GM15510 (cell line): ENCODE results near the gene PTH2R.

Experiments
- POLR2A ChIP-seq: IDR thresholded peaks from 3 replicates; pipeline ENCODE4 v1.6.1; 2011; ENCODE audit warnings: borderline replicate concordance; ENCODE audit not compliant: insufficient read length; ENCODE audit errors: extremely low read depth

The PTH2R gene

DNA sequence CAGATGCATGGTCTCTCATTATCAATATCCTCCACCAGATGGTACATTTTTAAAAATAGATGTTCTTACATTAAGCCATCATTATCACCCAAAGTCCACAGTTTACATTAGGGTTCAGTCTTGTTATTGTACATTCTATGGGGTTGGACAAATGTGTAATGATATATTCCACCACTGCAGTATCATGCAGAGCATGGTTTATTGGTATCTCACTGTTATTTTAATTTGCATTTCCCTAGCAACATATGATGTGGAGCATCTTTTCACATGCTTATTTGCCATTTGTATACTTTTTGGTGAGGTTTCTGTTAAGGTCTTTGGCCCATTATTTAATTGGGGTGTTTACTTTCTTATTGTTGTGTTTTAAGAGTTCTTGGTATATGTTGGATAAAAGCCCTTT, 95.7 kb downstream of the PTH2R start:
- no peak for TF ChIP-seq POLR2A

DNA sequence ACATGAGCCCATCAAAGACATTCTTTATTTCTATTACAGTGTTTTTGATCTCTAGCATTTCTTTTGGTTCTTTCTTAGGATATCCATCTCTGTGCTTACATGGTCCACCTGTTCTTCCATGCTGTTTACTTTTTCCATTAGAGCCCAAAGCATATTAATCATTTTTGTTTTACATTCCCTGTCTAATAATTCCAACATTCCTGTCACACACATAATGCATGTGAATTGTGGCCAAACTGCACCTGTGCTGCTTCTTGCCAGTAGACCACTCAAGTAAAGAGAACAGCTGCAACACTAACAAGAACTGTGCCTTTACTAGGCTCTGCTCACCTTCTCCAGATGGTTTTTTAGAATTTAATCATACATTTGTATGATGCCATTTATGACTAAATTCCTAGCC, 103.0 kb downstream of the PTH2R start:
- TF ChIP-seq POLR2A = no peak

DNA sequence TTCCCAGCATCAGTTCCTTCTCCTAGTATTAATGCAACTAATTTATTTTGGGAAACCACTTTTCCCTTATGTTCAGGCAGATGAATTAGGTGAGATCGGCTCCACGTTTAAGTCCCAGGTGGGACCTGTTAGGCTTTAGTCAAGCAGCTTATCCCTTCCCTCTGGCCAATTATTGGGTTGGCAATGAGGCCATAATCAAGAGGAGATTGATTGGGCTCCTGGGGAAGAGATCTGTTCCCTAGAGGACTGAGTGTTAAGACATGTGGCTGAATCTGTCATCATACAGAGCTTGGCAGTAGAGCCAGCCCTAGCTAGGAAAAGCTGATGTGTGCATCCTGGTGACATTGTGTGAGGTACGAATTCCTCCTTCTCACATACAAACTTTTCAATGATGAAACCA, 104.4 kb downstream of the PTH2R start:
- no peak for TF ChIP-seq POLR2A

DNA sequence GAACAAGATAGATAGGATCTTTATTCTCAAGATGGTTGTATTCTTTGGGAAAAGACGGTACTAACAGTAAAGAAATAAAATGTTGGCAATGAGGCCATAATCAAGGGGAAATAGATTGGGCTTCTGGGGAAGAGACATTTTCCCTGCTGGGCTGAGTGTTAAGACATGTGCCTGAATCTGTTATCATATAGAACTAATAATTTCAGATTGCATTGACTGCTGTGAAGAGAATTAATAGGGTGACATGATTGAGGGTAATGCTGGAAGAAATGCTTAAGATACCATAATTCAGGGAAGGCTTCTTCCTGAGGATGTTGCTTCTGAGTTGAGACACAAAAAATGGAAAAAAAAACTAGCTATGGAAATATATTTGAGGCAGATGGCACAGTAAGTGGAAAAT, 105.0 kb downstream of the PTH2R start:
- TF ChIP-seq POLR2A = no peak

DNA sequence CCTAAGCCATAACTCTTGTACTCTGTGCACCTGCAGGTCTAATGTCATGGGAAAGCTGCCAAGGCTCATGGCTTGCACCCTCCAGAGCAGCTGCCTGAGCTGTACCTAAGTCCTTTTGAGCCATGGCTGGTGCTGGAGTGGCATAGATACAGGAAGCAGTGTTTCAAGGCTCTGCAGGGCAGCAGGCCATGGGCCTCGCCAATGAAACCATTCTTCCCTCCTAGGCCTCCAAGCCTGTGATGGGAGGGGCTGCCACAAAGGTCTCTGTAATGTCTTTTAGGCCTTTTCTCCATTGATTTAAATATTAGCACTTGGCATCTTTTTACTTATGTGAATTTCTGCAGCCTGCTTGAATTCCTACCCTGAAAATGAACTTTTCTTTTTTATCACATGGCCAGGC, 108.5 kb downstream of the PTH2R start:
- TF ChIP-seq POLR2A = no peak

DNA sequence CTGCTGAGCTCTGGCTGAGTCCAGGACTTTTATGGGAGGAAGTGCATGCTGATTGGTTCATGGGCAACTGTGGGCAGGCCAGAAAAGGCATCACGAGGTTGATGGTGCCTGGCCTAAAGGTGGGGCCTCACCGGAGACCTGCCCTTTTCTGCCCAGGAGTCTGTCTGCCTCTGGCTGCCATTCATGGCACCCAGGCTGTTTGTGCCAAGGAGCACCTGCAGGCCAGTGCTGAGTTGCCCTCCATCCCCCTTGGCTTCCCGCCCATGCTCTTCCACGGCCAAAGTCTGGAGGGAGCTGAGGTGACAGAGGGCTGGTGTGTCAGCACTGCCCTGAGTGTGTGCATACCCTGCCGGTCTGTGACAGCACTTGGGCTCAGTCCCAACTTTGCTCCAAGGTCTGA, 123.2 kb downstream of the PTH2R start:
- no peak for TF ChIP-seq POLR2A

DNA sequence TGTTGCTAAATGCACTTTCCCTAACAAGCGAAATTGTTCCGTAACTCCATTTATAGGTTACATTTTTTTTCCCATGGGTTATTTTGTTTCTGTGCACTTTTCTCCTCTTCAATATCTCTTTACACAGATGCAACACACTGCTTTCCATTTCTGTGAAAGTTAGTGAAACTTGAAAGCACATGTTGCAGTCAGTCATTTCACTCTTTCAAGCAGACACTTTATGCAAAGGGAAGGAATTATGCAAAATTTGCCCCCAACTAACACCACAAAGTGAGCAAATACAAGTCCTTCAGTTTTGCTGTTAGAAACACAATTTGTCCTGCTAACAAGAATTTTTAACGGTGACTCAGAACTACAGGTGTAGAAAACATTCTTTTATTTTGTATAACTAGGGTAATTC, 124.8 kb downstream of the PTH2R start:
- no peak for TF ChIP-seq POLR2A

DNA sequence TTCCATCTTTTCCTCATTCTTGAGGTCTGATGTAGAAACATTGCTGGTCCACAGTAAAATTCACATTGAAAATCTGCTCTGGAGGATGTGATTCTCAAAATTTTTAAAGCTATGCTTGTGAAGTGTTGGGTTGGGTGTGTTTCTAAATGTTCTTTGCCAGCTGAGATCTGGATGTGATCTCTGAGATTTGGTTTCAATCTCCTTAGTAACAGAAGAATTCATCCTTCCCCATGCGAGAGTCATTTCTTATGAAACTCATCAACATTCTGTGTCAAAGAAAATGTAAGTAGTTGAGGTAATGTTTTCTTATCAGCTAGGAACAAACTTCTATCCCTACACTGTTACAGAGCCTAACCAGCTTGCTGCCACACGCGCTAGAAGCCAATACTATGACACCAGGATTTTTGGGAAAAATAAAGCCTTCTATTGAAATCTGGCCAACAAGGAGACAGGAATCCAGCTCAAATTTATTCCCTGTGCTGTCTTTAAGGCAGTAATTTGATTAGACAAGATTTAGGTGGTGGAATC, 134.9 kb downstream of the PTH2R start:
- no peak for TF ChIP-seq POLR2A

DNA sequence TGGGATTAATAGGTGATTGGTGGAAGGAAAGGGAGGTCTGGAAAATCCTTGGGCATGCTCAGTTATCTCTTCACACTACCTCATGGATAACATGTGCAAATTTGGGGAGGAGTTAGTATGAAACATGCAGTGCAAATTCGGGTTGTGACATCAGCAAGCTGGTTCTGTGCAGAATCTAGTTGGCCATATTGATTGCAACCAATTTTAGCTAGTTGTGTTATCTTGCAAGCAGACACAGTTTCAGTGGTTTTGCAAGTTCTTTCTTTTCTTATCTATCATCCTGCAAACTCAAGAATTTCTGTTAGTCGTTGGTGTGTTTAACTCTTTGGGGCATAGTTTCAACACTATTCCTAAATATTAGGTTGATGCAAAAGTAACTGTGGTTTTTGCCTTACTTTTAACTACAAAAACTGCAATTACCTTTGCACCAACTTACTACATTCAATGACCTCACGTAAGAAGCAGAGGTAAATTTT, 135.4 kb downstream of the PTH2R start:
- no peak for TF ChIP-seq POLR2A

DNA sequence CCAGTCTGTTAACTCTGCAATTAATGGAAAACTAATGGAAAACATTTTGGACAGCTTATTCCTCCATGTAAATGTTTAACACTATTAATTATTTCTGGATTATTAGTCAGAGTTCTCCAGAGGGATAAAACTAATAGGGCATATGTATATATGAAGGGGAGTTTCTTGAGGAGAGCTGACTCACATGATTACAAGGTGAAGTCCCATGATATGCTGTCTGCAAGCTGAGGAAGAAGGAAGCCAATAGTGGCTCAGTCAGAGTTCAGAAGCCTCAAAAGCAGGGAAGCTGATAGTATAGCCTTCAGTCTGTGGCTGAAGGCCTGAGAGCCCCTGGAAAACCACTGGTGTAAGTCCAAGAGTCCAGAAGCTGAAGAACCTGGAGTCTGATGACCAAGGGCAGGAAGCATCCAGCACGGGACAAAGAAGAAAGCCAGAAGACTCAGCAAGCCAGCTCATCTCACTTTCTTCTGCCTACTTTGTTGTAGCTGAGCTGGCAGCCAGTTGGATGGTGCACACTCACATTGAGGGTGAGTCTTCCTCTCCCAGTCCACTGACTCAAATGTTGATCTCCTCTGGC, 136.0 kb downstream of the PTH2R start:
- TF ChIP-seq POLR2A = no peak
